NCI-H146 treated with DMSO at 0.1 percent for 48 hours (cell line): ENCODE data around the gene MX1.

Experiments used
- DNase-seq: peaks from one replicate; lab custom pipeline; 2025; ENCODE audit not compliant: unreplicated experiment; lab: John Stamatoyannopoulos, UW

Gene MX1

GRCh38 chr21:41488080-41488479 lies 62.0 kb downstream of the MX1 start:
- no peak for DNase-seq

- DNase-seq = no peak
Measured at GRCh38 chr21:41489329-41489728, 63.3 kb downstream of the MX1 start.

GRCh38 chr21:41490330-41490729 lies 64.3 kb downstream of the MX1 start:
- no peak for DNase-seq

GRCh38 chr21:41491412-41491811 lies 65.4 kb downstream of the MX1 start:
- no peak for DNase-seq

- no peak for DNase-seq
Measured at GRCh38 chr21:41494242-41494641, 68.2 kb downstream of the MX1 start.

GRCh38 chr21:41497008-41497407 lies 71.0 kb downstream of the MX1 start:
- no peak for DNase-seq

GRCh38 chr21:41497788-41498187 lies 71.7 kb downstream of the MX1 start:
- no peak for DNase-seq

- DNase-seq = no peak
Measured at GRCh38 chr21:41499920-41500319, 73.9 kb downstream of the MX1 start.

GRCh38 chr21:41500363-41500762 lies 74.3 kb downstream of the MX1 start:
- no peak for DNase-seq

GRCh38 chr21:41500931-41501381 lies 74.9 kb downstream of the MX1 start:
- no peak for DNase-seq

- no peak for DNase-seq
Measured at GRCh38 chr21:41501919-41502318, 75.9 kb downstream of the MX1 start.

GRCh38 chr21:41503331-41503730 lies 77.3 kb downstream of the MX1 start:
- DNase-seq = no peak

- DNase-seq = no peak
Measured at GRCh38 chr21:41504030-41504429, 78.0 kb downstream of the MX1 start.

GRCh38 chr21:41506005-41506594 lies 80.1 kb downstream of the MX1 start:
- DNase-seq = no peak

- no peak for DNase-seq
Measured at GRCh38 chr21:41506611-41507520, 80.8 kb downstream of the MX1 start.

- DNase-seq = no peak
Measured at GRCh38 chr21:41507521-41508414, 81.7 kb downstream of the MX1 start, which contains the start of gene TMPRSS2. Gene TMPRSS2 (minus strand): TSS chr21:41508158. CDS start chr21:41498133, 10,025 bp downstream.

- DNase-seq = no peak
Measured at GRCh38 chr21:41508415-41509144, 82.5 kb downstream of the MX1 start.
